Measurements from ENCODE around the gene MARK2. TPM values are rescaled to one million over a fixed set of nuclear protein-coding genes. Genes with fewer than 3 reads are reported as not detected.

MARK2 gene
- total and polyA plus RNA-seq, 12 donors: 12.6 to 42.7 (median 37.3) TPM

DNA sequence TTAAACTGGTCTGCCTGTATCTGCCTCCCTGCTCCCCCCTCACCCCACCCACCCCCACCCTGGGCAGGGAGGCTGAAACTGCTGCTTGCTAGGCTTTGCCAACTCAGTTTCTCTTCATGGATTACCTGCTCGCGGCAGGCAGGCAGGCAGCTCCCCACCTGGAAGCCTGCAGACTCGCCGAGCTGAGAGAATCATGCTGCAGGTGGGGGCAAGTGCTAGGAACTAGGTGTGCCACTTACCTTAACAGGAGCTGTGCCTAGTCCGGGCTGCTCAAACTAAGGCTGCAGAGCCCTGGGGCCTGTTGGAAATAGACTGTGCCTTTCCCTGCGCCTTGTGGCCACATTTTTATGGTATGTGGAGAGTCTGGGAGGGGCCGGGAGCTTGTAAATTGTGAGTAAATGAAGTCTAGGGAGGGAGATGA is 30.3 kb downstream of the MARK2 start:
- 80 to 86% methylated on average over 7 of the region's 7 CpGs for WGBS, 2 donors
- no peaks in the 10 kb centered on the region for H3K27me3 ChIP-seq
- ATAC-seq: no peak
- peak overlapping the region in 6 of 10 donors; percentile 2 to 56 (median 47) for H3K27ac ChIP-seq
- peaks cover 0 to 21% (median 0%) of the 10 kb centered on the region in 9 donors for H3K36me3 ChIP-seq
- intact Hi-C loops (cut with DNase I): no loop called here
- DNase-seq: no peak
- H3K9me3 ChIP-seq: no peaks in the 10 kb centered on the region
- TF ChIP-seq, protein P1, sequence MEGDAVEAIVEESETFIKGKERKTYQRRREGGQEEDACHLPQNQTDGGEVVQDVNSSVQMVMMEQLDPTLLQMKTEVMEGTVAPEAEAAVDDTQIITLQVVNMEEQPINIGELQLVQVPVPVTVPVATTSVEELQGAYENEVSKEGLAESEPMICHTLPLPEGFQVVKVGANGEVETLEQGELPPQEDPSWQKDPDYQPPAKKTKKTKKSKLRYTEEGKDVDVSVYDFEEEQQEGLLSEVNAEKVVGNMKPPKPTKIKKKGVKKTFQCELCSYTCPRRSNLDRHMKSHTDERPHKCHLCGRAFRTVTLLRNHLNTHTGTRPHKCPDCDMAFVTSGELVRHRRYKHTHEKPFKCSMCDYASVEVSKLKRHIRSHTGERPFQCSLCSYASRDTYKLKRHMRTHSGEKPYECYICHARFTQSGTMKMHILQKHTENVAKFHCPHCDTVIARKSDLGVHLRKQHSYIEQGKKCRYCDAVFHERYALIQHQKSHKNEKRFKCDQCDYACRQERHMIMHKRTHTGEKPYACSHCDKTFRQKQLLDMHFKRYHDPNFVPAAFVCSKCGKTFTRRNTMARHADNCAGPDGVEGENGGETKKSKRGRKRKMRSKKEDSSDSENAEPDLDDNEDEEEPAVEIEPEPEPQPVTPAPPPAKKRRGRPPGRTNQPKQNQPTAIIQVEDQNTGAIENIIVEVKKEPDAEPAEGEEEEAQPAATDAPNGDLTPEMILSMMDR (IDR thresholded peaks at IDR 0.05): no peak
- H3K4me3 ChIP-seq: no peak overlapping the region
- H3K4me1 ChIP-seq: peaks cover 45 to 92% (median 84%) of the 10 kb centered on the region in 9 donors

DNA sequence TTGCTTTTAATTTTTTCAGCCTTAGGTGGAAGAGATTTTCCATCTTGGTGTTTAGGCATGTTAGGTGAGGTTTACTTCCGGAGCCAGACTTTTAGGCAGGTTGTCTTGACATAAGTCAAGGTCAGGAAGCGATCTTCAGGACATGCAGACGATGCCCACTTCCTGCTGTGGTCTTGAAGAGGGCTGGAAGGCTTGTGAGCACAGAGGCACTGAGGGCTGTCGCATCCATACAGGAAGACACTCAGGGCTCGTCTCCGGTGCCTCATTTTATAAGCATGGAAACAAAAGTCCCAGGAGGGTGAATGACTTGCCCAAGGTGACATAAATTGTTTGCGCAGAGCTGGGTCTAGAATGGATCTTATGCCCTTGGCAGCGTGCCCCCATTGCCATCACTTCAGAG is 30.8 kb downstream of the MARK2 start:
- DNase-seq (no peak), ATAC-seq (no peak)
- no peaks in the 10 kb centered on the region for H3K9me3 ChIP-seq
- TF ChIP-seq, protein P1 (IDR thresholded peaks at IDR 0.05): no peak
- H3K36me3 ChIP-seq: peaks cover 0 to 16% (median 0%) of the 10 kb centered on the region in 9 donors
- no peaks in the 10 kb centered on the region for H3K27me3 ChIP-seq
- 68 to 78% methylated on average over 8 of the region's 8 CpGs for WGBS, 2 donors
- intact Hi-C loops (cut with DNase I): loop anchor here in 5 of 10 donors (5.0 kb wide), 2 partner anchors 32 to 48 kb away; partner anchors contain the start of genes MARK2 (in 5 of the 5) and RCOR2 (in 1 of the 5)
- peaks cover 45 to 97% (median 89%) of the 10 kb centered on the region in 9 donors for H3K4me1 ChIP-seq
- H3K27ac ChIP-seq: peak overlapping the region in 6 of 10 donors; percentile 13 to 56 (median 48)
- H3K4me3 ChIP-seq: no peak overlapping the region

DNA sequence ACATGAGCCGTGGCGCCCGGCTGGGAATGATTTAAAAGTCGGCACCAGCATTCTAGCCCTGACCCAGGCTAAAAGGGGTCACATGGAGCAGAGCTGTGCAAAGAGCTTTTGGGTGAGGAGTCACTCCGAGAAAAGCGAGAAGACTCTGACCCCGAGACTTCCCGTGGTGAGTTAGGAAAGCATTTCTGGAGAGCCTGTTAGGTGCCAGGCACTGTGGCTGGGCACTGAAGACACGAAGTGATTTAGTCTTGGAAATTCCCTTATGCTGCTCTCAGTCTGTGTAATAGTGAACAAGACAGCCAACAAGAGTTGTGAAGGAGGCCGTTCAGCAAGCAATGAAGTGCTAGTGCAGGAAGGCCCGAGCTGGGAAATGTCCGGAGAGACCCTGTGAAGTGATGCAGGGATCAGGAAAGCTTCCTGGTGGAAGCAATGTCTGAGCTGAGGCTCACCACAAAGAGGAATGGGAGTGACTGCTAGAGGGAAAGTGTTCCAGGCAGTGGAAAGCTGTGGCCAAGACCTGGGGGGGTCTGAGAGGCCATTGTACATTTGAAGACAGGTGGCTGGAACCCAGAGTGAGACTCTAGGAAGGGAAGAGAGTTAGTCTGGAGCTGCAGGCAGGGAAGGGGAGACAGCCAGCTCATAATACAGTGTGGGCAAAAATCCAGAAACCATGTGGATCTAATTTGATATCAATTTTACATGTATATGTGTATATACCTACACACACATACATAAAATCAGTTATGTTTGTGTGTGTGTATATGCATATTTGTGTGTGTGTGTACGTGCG is 31.6 kb downstream of the MARK2 start:
- WGBS, 2 donors: 65 to 72% methylated on average over 14 of the region's 14 CpGs
- TF ChIP-seq, protein P1 (IDR thresholded peaks at IDR 0.05): no peak
- H3K9me3 ChIP-seq: no peaks in the 10 kb centered on the region
- H3K27ac ChIP-seq: peak overlapping the region in 5 of 10 donors; percentile 40 to 56 (median 50)
- intact Hi-C loops (cut with DNase I): loop anchor here in 5 of 10 donors (5.0 kb wide), 2 partner anchors 33 to 47 kb away; partner anchors contain the start of genes MARK2 (in 5 of the 5) and RCOR2 (in 1 of the 5)
- no peak overlapping the region for H3K4me3 ChIP-seq
- H3K27me3 ChIP-seq: no peaks in the 10 kb centered on the region
- peaks cover 0 to 12% (median 0%) of the 10 kb centered on the region in 9 donors for H3K36me3 ChIP-seq
- no peak for ATAC-seq
- peaks cover 42 to 97% (median 92%) of the 10 kb centered on the region in 9 donors for H3K4me1 ChIP-seq
- no peak for DNase-seq

DNA sequence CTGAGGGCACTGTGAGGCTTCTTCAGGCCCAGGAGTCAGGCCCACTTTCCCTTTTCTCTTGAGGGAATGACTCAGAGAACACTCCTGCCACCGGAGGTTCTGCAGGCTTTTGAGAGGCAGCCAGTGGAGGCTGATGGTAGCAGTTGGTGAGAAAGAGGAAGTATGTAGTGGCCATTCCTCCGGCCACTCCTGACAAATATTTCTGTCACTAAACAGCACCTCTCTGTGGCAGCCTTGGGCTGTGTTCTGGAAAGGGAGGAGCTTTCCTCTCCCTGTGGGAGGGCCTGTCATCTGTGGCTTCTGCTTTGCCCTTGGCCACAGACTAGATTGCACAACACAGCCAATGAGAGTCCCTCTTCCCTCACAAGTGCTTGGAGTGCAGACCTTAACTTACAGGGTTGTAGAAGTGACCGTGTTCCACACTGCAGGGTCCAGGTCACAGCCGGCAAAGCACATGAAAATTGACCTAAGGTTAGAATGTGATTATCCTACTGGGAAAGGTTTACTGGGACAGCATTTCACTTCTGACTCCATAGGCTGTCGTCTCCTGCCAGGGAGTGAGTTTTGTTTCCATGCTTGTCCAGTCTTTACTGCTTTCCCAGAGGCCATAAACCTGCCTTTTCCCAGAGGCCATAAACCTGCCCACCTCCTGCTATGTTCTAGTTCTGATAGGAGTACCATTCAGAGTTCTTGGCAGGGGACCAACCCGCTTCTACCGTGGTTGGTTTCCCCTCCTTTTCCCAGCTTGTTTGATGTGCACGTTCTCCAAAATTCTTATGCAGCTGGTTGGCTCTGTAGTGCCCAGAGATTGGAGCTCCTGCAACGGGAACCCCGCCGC is 33.3 kb downstream of the MARK2 start:
- WGBS, 2 donors: 11 to 17% methylated on average over 11 of the region's 11 CpGs
- Histone ChIP-seq H3K27me3 (no peaks in the 10 kb centered on the region), H3K4me1 (peaks cover 35 to 97% (median 88%) of the 10 kb centered on the region in 9 donors), H3K27ac (peak overlapping the region; percentile 25 to 90 (median 79)), H3K4me3 (peak overlapping the region in 4 of 10 donors; percentile 5 to 27 (median 12)), H3K36me3 (peaks cover 0 to 8% (median 0%) of the 10 kb centered on the region in 9 donors), H3K9me3 (no peaks in the 10 kb centered on the region)
- TF ChIP-seq, protein P1 (IDR thresholded peaks at IDR 0.05): peak in 8 of 9 donors; percentile 30 to 78 (median 56)
- ATAC-seq: peak; percentile 92 to 97 (median 96)
- intact Hi-C loops (cut with DNase I): loop anchor here in 7 of 10 donors (1.0 to 5.0 kb wide), 6 partner anchors 33 to 67 kb away; partner anchors contain the start of genes MARK2 (in 6 of the 7), RCOR2 (in 2 of the 7) and NAA40 (in 1 of the 7)
- peak; percentile 55 to 89 for DNase-seq

Measured in heart right ventricle (tissue), 16 donors.